GM23338 (cell line): Measurements from ENCODE around the gene PER2. TPM values are rescaled to one million over a fixed set of nuclear protein-coding genes. Genes with fewer than 3 reads are reported as not detected.

ENCODE experiments used
- ATAC-seq: fragments of 200-7000 bp; cut with Tn5 transposase; 3 replicates; pipeline ENCODE4 v1.9.1; 2020
- DNase-seq: peaks from one replicate; pipeline ENCODE4 v3.0.0-alpha.2; 2015; ENCODE audit warnings: low spot score
- H2AFZ ChIP-seq: fragments of 200-600 bp; sonication (generic); 2 replicates; pipeline ENCODE4 v1.8.0; 2016; ENCODE audit warnings: antibody characterized with exemption, mild to moderate bottlenecking, moderate library complexity
- H3F3A ChIP-seq: fragments of 200-600 bp; sonication (generic); replicated peaks from 2 replicates; pipeline ENCODE4 v1.8.0; 2017; ENCODE audit warnings: antibody characterized with exemption, mixed run types, low read depth
- H3K27ac ChIP-seq: fragments of 200-600 bp; sonication (generic); 2 replicates; pipeline ENCODE4 v1.6.1; 2016; ENCODE audit warnings: low read depth
- H3K27me3 ChIP-seq: fragments of 200-600 bp; sonication (generic); 2 replicates; pipeline ENCODE4 v1.8.0; 2016; ENCODE audit warnings: mild to moderate bottlenecking, mixed run types, moderate library complexity; ENCODE audit not compliant: insufficient read depth
- H3K36me3 ChIP-seq: fragments of 200-600 bp; sonication (generic); 2 replicates; pipeline ENCODE4 v1.8.0; 2016; ENCODE audit warnings: mild to moderate bottlenecking; ENCODE audit not compliant: insufficient read depth
- H3K4me1 ChIP-seq: fragments of 200-600 bp; sonication (generic); 2 replicates; pipeline ENCODE4 v1.8.0; 2016; ENCODE audit warnings: mild to moderate bottlenecking, moderate library complexity; ENCODE audit not compliant: insufficient read depth
- H3K4me2 ChIP-seq: fragments of 200-600 bp; sonication (generic); 2 replicates; pipeline ENCODE4 v1.7.1; 2017; ENCODE audit warnings: mixed run types
- H3K4me3 ChIP-seq: fragments of 200-600 bp; sonication (generic); 2 replicates; pipeline ENCODE4 v1.6.1; 2016; ENCODE audit warnings: mixed run types
- H3K79me2 ChIP-seq: fragments of 200-600 bp; sonication (generic); replicated peaks from 2 replicates; pipeline ENCODE4 v1.8.0; 2017; ENCODE audit warnings: mild to moderate bottlenecking; ENCODE audit not compliant: insufficient read depth
- H3K9me2 ChIP-seq: fragments of 200-600 bp; sonication (generic); 2 replicates; pipeline ENCODE4 v1.8.0; 2017; ENCODE audit not compliant: insufficient read depth
- H4K20me1 ChIP-seq: fragments of 200-600 bp; sonication (generic); replicated peaks from 2 replicates; pipeline ENCODE4 v1.8.0; 2017; ENCODE audit warnings: mild to moderate bottlenecking; ENCODE audit not compliant: insufficient read depth
- H3K27ac Mint-ChIP-seq: 2 replicates; pipeline ENCODE4 v1.8.0; 2020; ENCODE audit warnings: inconsistent platforms, mild to moderate bottlenecking, moderate library complexity, mixed read lengths
- H3K27me3 Mint-ChIP-seq: 3 replicates; pipeline ENCODE4 v1.8.0; 2022; ENCODE audit warnings: low read depth, mild to moderate bottlenecking, moderate library complexity, mixed read lengths, inconsistent platforms; ENCODE audit not compliant: insufficient read depth, poor library complexity
- H3K36me3 Mint-ChIP-seq: 3 replicates; pipeline ENCODE4 v1.8.0; 2021; ENCODE audit warnings: low read depth, mild to moderate bottlenecking, inconsistent platforms, moderate library complexity, mixed read lengths
- H3K4me1 Mint-ChIP-seq: 3 replicates; pipeline ENCODE4 v1.8.0; 2020; ENCODE audit warnings: mild to moderate bottlenecking, inconsistent platforms, mixed read lengths
- H3K4me3 Mint-ChIP-seq: 3 replicates; pipeline ENCODE4 v1.8.0; 2021; ENCODE audit warnings: moderate library complexity, mild to moderate bottlenecking, inconsistent platforms, mixed read lengths
- H3K9me3 Mint-ChIP-seq: 3 replicates; pipeline ENCODE4 v1.8.0; 2020; ENCODE audit warnings: moderate library complexity, mild to moderate bottlenecking, inconsistent platforms, mixed read lengths
- CREB1 ChIP-seq: fragments of 250-450 bp; sonication (Bioruptor Pico); IDR thresholded peaks from 2 replicates; pipeline ENCODE4 v1.5.0; 2020; ENCODE audit warnings: low read depth, mild to moderate bottlenecking, moderate library complexity
- EZH2 ChIP-seq: fragments of 200-600 bp; sonication (generic); IDR thresholded peaks from one replicate; pipeline ENCODE4 v1.8.0; 2017; ENCODE audit warnings: antibody characterized with exemption, mild to moderate bottlenecking, low read depth; ENCODE audit not compliant: unreplicated experiment
- EZH2phosphoT487 ChIP-seq: fragments of 200-600 bp; sonication (generic); IDR thresholded peaks from one replicate; pipeline ENCODE4 v1.8.1; 2018; ENCODE audit warnings: antibody characterized with exemption; ENCODE audit not compliant: unreplicated experiment
- JUNB ChIP-seq: IDR thresholded peaks from one replicate; pipeline ENCODE4 v1.6.1; 2016; ENCODE audit warnings: antibody characterized with exemption; ENCODE audit not compliant: unreplicated experiment
- POLR2AphosphoS5 ChIP-seq: IDR thresholded peaks from 2 replicates; pipeline ENCODE4 v1.6.1; 2016; ENCODE audit warnings: antibody characterized with exemption, low read depth
- STAT1 ChIP-seq: IDR thresholded peaks from one replicate; pipeline ENCODE4 v1.6.1; 2016; ENCODE audit warnings: antibody characterized with exemption; ENCODE audit not compliant: unreplicated experiment
- ZNF114 ChIP-seq: fragments of 250-450 bp; sonication (Bioruptor Pico); IDR thresholded peaks from 2 replicates; pipeline ENCODE4 v1.5.0; 2020; ENCODE audit warnings: mild to moderate bottlenecking, moderate library complexity
- polyA plus RNA-seq: library from polyadenylated mRNA; unstranded; fragments of >200 nt; fragmentation: Nextera tagmentation; extraction: Ambion mirVana; gene quantifications from 2 replicates; pipeline ENCODE4 v1.2.1, GENCODE V29; 2016
- total RNA-seq: library from RNA; depleted of rRNA; stranded (reverse); fragments of >200 nt; shearing (Covaris generic); gene quantifications from 2 replicates; pipeline ENCODE4 v1.2.3, GENCODE V29; 2014
- TF ChIP-seq, protein P1 (sequence below): fragments of 250-450 bp; sonication (Bioruptor Pico); IDR thresholded peaks from 2 replicates; pipeline ENCODE4 v1.5.0; 2020; ENCODE audit warnings: mild to moderate bottlenecking, moderate library complexity
- TF ChIP-seq, protein P2 (sequence below): IDR thresholded peaks from 2 replicates; pipeline ENCODE4 v1.6.1; 2016; ENCODE audit warnings: antibody characterized with exemption
- TF ChIP-seq, protein P3 (sequence below): IDR thresholded peaks from one replicate; pipeline ENCODE4 v1.6.1; 2018; ENCODE audit warnings: antibody characterized with exemption; ENCODE audit not compliant: unreplicated experiment
- TF ChIP-seq, protein P4 (sequence below), 2 experiments: fragments of 200-600 bp in 1 of 2; sonication (generic) in 1 of 2; conservative IDR thresholded peaks; 2 replicates each; pipeline versions ENCODE4 v1.5.1 to v1.6.1; 2016 to 2017; ENCODE audit warnings: antibody characterized with exemption in 2 of 2, low read depth in 2 of 2, mild to moderate bottlenecking in 2 of 2, moderate library complexity in 1 of 2

PER2 gene
- total and polyA plus RNA-seq, 2 experiments from 2014 or later, result 2.2 to 4.6 TPM

DNA sequence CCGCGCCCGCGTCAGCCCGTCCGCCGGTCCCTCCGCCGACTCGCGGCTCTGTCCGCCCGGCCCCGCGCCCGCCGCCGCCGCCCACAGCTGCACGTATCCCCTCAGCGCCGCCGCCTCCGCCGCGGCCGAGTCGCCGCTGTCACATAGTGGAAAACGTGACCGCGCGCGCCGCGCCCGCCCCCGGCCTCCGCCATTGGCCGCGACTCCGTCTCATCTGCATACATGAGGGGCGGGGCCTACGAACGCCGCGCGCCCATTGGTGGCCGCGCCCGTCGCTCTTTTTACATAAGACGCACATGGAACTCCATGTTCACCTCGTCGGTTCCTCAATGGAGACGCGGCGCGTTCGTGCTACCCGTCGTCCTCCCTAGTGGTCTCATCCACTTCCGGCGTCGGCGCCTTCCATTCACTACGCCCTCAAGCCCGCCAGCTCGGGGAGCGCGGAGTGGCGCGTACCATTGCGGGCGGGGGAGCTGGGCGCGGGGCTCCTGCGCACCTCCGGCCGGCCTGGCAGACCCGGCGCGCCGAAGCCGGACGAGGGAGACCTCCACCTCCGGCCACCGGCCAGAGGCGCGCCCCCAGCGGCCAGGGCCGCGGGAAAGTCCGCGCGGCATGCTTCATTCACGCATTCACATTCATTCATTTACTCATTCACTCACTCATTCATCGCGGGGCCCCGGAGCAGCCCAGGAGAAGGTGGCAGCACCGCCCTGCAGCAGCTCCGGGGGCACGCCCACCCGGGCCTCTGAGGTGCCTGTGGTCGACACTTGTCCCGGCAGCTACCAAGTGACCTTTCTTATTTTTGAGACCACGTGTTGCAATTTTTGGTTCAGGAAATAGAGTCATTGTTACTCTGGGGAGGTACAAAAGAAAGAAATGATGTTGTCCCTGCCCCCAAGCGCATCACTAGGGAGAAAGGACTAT, 502 bp upstream of the PER2 start:
- peaks cover 15% of the 10 kb centered on the region for H3K79me2 ChIP-seq
- H3K4me1 ChIP-seq, result peaks cover 26% of the 10 kb centered on the region
- H3K4me2 ChIP-seq, result peak overlapping the region; percentile 98
- Mint-ChIP-seq H3K27me3 (peaks cover 20% of the 10 kb centered on the region), H3K27ac (peak overlapping the region; percentile 36; the same call in 1 of the 2 replicates), H3K36me3 (no peaks in the 10 kb centered on the region; the same call in 2 of the 3 replicates), H3K9me3 (no peaks in the 10 kb centered on the region), H3K4me1 (peaks cover 40% of the 10 kb centered on the region), H3K4me3 (peak overlapping the region; percentile 87)
- H3K4me3 ChIP-seq, result peak overlapping the region; percentile 78
- peaks cover 15% of the 10 kb centered on the region; the same call in 1 of the 2 replicates for H4K20me1 ChIP-seq
- DNase-seq (peak; percentile 99), ATAC-seq (peak; percentile 87)
- peaks cover 4% of the 10 kb centered on the region; the same call in 1 of the 2 replicates for H3F3A ChIP-seq
- H3K27ac ChIP-seq, result 0 out of 2 replicates have a peak overlapping the region, but pooled peaks have one; percentile 9
- TF ChIP-seq, protein P1, sequence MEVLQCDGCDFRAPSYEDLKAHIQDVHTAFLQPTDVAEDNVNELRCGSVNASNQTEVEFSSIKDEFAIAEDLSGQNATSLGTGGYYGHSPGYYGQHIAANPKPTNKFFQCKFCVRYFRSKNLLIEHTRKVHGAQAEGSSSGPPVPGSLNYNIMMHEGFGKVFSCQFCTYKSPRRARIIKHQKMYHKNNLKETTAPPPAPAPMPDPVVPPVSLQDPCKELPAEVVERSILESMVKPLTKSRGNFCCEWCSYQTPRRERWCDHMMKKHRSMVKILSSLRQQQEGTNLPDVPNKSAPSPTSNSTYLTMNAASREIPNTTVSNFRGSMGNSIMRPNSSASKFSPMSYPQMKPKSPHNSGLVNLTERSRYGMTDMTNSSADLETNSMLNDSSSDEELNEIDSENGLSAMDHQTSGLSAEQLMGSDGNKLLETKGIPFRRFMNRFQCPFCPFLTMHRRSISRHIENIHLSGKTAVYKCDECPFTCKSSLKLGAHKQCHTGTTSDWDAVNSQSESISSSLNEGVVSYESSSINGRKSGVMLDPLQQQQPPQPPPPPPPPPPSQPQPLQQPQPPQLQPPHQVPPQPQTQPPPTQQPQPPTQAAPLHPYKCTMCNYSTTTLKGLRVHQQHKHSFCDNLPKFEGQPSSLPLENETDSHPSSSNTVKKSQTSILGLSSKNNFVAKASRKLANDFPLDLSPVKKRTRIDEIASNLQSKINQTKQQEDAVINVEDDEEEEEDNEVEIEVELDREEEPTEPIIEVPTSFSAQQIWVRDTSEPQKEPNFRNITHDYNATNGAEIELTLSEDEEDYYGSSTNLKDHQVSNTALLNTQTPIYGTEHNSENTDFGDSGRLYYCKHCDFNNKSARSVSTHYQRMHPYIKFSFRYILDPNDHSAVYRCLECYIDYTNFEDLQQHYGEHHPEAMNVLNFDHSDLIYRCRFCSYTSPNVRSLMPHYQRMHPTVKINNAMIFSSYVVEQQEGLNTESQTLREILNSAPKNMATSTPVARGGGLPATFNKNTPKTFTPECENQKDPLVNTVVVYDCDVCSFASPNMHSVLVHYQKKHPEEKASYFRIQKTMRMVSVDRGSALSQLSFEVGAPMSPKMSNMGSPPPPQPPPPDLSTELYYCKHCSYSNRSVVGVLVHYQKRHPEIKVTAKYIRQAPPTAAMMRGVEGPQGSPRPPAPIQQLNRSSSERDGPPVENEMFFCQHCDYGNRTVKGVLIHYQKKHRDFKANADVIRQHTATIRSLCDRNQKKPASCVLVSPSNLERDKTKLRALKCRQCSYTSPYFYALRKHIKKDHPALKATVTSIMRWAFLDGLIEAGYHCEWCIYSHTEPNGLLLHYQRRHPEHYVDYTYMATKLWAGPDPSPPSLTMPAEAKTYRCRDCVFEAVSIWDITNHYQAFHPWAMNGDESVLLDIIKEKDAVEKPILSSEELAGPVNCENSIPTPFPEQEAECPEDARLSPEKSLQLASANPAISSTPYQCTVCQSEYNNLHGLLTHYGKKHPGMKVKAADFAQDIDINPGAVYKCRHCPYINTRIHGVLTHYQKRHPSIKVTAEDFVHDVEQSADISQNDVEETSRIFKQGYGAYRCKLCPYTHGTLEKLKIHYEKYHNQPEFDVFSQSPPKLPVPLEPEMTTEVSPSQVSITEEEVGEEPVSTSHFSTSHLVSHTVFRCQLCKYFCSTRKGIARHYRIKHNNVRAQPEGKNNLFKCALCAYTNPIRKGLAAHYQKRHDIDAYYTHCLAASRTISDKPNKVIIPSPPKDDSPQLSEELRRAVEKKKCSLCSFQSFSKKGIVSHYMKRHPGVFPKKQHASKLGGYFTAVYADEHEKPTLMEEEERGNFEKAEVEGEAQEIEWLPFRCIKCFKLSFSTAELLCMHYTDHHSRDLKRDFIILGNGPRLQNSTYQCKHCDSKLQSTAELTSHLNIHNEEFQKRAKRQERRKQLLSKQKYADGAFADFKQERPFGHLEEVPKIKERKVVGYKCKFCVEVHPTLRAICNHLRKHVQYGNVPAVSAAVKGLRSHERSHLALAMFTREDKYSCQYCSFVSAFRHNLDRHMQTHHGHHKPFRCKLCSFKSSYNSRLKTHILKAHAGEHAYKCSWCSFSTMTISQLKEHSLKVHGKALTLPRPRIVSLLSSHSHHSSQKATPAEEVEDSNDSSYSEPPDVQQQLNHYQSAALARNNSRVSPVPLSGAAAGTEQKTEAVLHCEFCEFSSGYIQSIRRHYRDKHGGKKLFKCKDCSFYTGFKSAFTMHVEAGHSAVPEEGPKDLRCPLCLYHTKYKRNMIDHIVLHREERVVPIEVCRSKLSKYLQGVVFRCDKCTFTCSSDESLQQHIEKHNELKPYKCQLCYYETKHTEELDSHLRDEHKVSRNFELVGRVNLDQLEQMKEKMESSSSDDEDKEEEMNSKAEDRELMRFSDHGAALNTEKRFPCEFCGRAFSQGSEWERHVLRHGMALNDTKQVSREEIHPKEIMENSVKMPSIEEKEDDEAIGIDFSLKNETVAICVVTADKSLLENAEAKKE (CRISPR knock-in tag), result no peak
- no peak for TF ChIP-seq EZH2
- TF ChIP-seq, protein P2, sequence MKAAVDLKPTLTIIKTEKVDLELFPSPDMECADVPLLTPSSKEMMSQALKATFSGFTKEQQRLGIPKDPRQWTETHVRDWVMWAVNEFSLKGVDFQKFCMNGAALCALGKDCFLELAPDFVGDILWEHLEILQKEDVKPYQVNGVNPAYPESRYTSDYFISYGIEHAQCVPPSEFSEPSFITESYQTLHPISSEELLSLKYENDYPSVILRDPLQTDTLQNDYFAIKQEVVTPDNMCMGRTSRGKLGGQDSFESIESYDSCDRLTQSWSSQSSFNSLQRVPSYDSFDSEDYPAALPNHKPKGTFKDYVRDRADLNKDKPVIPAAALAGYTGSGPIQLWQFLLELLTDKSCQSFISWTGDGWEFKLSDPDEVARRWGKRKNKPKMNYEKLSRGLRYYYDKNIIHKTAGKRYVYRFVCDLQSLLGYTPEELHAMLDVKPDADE, result peak; percentile 51
- no peak for TF ChIP-seq ZNF114 (CRISPR knock-in tag)
- TF ChIP-seq JUNB, result no peak
- TF ChIP-seq CREB1 (CRISPR knock-in tag), result peak; percentile 87
- 0 out of 2 replicates have a peak, but pooled peaks have one; percentile 17 for TF ChIP-seq POLR2AphosphoS5
- no peak for TF ChIP-seq STAT1
- no peak for TF ChIP-seq EZH2phosphoT487
- TF ChIP-seq, protein P3, sequence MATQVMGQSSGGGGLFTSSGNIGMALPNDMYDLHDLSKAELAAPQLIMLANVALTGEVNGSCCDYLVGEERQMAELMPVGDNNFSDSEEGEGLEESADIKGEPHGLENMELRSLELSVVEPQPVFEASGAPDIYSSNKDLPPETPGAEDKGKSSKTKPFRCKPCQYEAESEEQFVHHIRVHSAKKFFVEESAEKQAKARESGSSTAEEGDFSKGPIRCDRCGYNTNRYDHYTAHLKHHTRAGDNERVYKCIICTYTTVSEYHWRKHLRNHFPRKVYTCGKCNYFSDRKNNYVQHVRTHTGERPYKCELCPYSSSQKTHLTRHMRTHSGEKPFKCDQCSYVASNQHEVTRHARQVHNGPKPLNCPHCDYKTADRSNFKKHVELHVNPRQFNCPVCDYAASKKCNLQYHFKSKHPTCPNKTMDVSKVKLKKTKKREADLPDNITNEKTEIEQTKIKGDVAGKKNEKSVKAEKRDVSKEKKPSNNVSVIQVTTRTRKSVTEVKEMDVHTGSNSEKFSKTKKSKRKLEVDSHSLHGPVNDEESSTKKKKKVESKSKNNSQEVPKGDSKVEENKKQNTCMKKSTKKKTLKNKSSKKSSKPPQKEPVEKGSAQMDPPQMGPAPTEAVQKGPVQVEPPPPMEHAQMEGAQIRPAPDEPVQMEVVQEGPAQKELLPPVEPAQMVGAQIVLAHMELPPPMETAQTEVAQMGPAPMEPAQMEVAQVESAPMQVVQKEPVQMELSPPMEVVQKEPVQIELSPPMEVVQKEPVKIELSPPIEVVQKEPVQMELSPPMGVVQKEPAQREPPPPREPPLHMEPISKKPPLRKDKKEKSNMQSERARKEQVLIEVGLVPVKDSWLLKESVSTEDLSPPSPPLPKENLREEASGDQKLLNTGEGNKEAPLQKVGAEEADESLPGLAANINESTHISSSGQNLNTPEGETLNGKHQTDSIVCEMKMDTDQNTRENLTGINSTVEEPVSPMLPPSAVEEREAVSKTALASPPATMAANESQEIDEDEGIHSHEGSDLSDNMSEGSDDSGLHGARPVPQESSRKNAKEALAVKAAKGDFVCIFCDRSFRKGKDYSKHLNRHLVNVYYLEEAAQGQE, result no peak
- TF ChIP-seq, protein P4, sequence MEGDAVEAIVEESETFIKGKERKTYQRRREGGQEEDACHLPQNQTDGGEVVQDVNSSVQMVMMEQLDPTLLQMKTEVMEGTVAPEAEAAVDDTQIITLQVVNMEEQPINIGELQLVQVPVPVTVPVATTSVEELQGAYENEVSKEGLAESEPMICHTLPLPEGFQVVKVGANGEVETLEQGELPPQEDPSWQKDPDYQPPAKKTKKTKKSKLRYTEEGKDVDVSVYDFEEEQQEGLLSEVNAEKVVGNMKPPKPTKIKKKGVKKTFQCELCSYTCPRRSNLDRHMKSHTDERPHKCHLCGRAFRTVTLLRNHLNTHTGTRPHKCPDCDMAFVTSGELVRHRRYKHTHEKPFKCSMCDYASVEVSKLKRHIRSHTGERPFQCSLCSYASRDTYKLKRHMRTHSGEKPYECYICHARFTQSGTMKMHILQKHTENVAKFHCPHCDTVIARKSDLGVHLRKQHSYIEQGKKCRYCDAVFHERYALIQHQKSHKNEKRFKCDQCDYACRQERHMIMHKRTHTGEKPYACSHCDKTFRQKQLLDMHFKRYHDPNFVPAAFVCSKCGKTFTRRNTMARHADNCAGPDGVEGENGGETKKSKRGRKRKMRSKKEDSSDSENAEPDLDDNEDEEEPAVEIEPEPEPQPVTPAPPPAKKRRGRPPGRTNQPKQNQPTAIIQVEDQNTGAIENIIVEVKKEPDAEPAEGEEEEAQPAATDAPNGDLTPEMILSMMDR (conservative IDR thresholded peaks at IDR 0.05; ENCODE audit: low read depth in 2 of 2), result peak; percentile 27 to 41; a peak in 3 of 4 replicates
- peaks cover 6% of the 10 kb centered on the region; the same call in 1 of the 2 replicates for H3K27me3 ChIP-seq
- H3K9me2 ChIP-seq, result no peaks in the 10 kb centered on the region
- H3K36me3 ChIP-seq, result no peaks in the 10 kb centered on the region
- peak overlapping the region; percentile 99 for H2AFZ ChIP-seq
